HCT116 (cell line): ENCODE data around the gene MORC4. TPM values are rescaled to one million over a fixed set of nuclear protein-coding genes. Genes with fewer than 3 reads are reported as not detected.

Experiments used
- ATAC-seq: fragments of 200-7000 bp; cut with Tn5 transposase; 2 replicates; pipeline ENCODE4 v1.9.1; 2020; ENCODE audit warnings: mild to moderate bottlenecking, moderate library complexity
- BruUV-seq: library from RNA; stranded (reverse); fragments of 400-500 nt; replicated peaks from 2 replicates; lab custom pipeline; 2021; lab: Mats Ljungman, UMichigan
- CTCF ChIA-PET: fragments of 300-600 bp; sonication (Branson Sonifier 250); formaldehyde crosslinking; loops from one replicate; lab custom pipeline; 2021; ENCODE audit warnings: antibody characterized with exemption; lab: Charles Lee
- POLR2A ChIA-PET: fragments of 300-600, 350-600 bp; sonication (Branson Sonifier 250); formaldehyde crosslinking; loops from one replicate; lab custom pipeline; 2021; ENCODE audit warnings: antibody characterized with exemption; lab: Charles Lee
- RAD21 ChIA-PET, 2 experiments: fragments of 300-600 bp; sonication (Branson Sonifier 250); formaldehyde crosslinking; loops; one replicate each; lab custom pipeline; 2023; ENCODE audit warnings: low total read pairs in 2 of 2; ENCODE audit not compliant: uncharacterized antibody in 2 of 2, unreplicated experiment in 2 of 2, low non-redundant PET in 1 of 2; lab: Charles Lee
- DNase-seq: peaks from one replicate; pipeline ENCODE4 v3.0.0-alpha.2; 2010; ENCODE audit warnings: low read depth, low spot score
- H2AFZ ChIP-seq: fragments of 200-600 bp; shearing (Covaris generic), sonication (generic); 2 replicates; pipeline ENCODE4 v1.6.1; 2017; ENCODE audit warnings: low read depth, mixed run types, mixed read lengths, antibody characterized with exemption, low read length; ENCODE audit not compliant: poor library complexity, severe bottlenecking
- H3K27ac ChIP-seq: 2 replicates; pipeline ENCODE4 v1.5.1; 2012; ENCODE audit warnings: low read depth, low read length
- H3K27me3 ChIP-seq: fragments of 200-600 bp; sonication (generic); 2 replicates; pipeline ENCODE4 v1.6.1; 2016; ENCODE audit warnings: mixed run types, low read length, mixed read lengths; ENCODE audit not compliant: insufficient read depth
- H3K36me3 ChIP-seq, 2 experiments: fragments of 200-500 bp in 1 of 2; fragments of 200-600 bp in 1 of 2; sonication (Bioruptor generic) in 1 of 2; sonication (generic) in 1 of 2; 2 replicates each; pipeline versions ENCODE4 v1.5.1 to v1.6.1; 2014 to 2016; ENCODE audit warnings: low read length in 2 of 2, inconsistent platforms in 1 of 2, mixed read lengths in 1 of 2, mixed run types in 1 of 2; ENCODE audit not compliant: insufficient read depth in 2 of 2, control insufficient read depth in 1 of 2
- H3K4me1 ChIP-seq, 2 experiments: fragments of 200-600 bp in 1 of 2; sonication (generic) in 1 of 2; 2 replicates each; pipeline versions ENCODE4 v1.5.1 to v1.6.1; 2012 to 2017; ENCODE audit warnings: low read length in 2 of 2, inconsistent platforms in 1 of 2, mild to moderate bottlenecking in 1 of 2, mixed read lengths in 1 of 2, mixed run types in 1 of 2, moderate library complexity in 1 of 2; ENCODE audit not compliant: insufficient read depth in 2 of 2, control insufficient read depth in 1 of 2
- H3K4me2 ChIP-seq: fragments of 200-600 bp; sonication (generic); 2 replicates; pipeline ENCODE4 v1.6.1; 2017; ENCODE audit warnings: mixed run types, low read length, mixed read lengths
- H3K4me3 ChIP-seq, 2 experiments: fragments of 200-600 bp in 1 of 2; sonication (generic) in 1 of 2; replicated peaks in 1 of 2; 2 replicates each; pipeline ENCODE4 v1.5.1; 2011 to 2016; ENCODE audit warnings: low read length in 2 of 2, control low read depth in 1 of 2, low read depth in 1 of 2, mild to moderate bottlenecking in 1 of 2, mixed read lengths in 1 of 2, mixed run types in 1 of 2
- H3K79me2 ChIP-seq: fragments of 200-600 bp; sonication (generic); 2 replicates; pipeline ENCODE4 v1.6.1; 2017; ENCODE audit warnings: mild to moderate bottlenecking, mixed run types, low read length, moderate library complexity, mixed read lengths; ENCODE audit not compliant: insufficient read depth
- H3K9ac ChIP-seq: fragments of 200-600 bp; sonication (generic); 2 replicates; pipeline ENCODE4 v1.6.1; 2016; ENCODE audit warnings: low read length, mixed read lengths
- H3K9me2 ChIP-seq: fragments of 200-600 bp; sonication (generic), shearing (Covaris generic); 2 replicates; pipeline ENCODE4 v1.6.1; 2017; ENCODE audit warnings: mixed run types, mild to moderate bottlenecking, moderate library complexity; ENCODE audit not compliant: insufficient read depth
- H3K9me3 ChIP-seq, 2 experiments: fragments of 200-500 bp in 1 of 2; fragments of 200-600 bp in 1 of 2; sonication (Bioruptor generic) in 1 of 2; sonication (generic) in 1 of 2; 2 replicates each; pipeline ENCODE4 v1.6.1; 2014 to 2017; ENCODE audit warnings: low read length in 2 of 2, mixed read lengths in 2 of 2, inconsistent platforms in 1 of 2, low read depth in 1 of 2, mild to moderate bottlenecking in 1 of 2, mixed run types in 1 of 2, moderate library complexity in 1 of 2; ENCODE audit not compliant: control insufficient read depth in 1 of 2, insufficient read depth in 1 of 2
- H4K20me1 ChIP-seq: fragments of 200-600 bp; sonication (generic), shearing (Covaris generic); 2 replicates; pipeline ENCODE4 v1.6.1; 2017; ENCODE audit warnings: mixed run types, mild to moderate bottlenecking, moderate library complexity; ENCODE audit not compliant: insufficient read depth
- ATF3 ChIP-seq: IDR thresholded peaks from 2 replicates; pipeline ENCODE4 v1.6.1; 2012
- CEBPB ChIP-seq: IDR thresholded peaks from 2 replicates; pipeline ENCODE4 v1.6.1; 2012; ENCODE audit warnings: low read depth
- CTCF ChIP-seq, 3 experiments: fragments of 200-600 bp in 1 of 3; sonication (generic) in 1 of 3; IDR thresholded peaks in 2 of 3; conservative IDR thresholded peaks in 1 of 3; 2 replicates each; pipeline ENCODE4 v1.5.1; 2012 to 2017; ENCODE audit warnings: low read depth in 2 of 3, low read length in 2 of 3, antibody characterized with exemption in 1 of 3, borderline replicate concordance in 1 of 3, control low read depth in 1 of 3, mild to moderate bottlenecking in 1 of 3, mixed read lengths in 1 of 3, mixed run types in 1 of 3, moderate library complexity in 1 of 3; ENCODE audit not compliant: insufficient read depth in 1 of 3
- FOSL1 ChIP-seq: IDR thresholded peaks from 2 replicates; pipeline ENCODE4 v1.6.1; 2012; ENCODE audit warnings: low read depth
- JUND ChIP-seq: IDR thresholded peaks from 2 replicates; pipeline ENCODE4 v1.6.1; 2012
- POLR2A ChIP-seq: IDR thresholded peaks from 2 replicates; pipeline ENCODE4 v1.7.0; 2011; ENCODE audit warnings: borderline replicate concordance; ENCODE audit not compliant: insufficient read depth, insufficient read length; ENCODE audit errors: extremely low read depth
- SP1 ChIP-seq: IDR thresholded peaks from 2 replicates; pipeline ENCODE4 v1.6.1; 2012; ENCODE audit warnings: low read depth
- ZBTB33 ChIP-seq: IDR thresholded peaks from 2 replicates; pipeline ENCODE4 v1.6.1; 2011; ENCODE audit warnings: mild to moderate bottlenecking, low read length, moderate library complexity; ENCODE audit not compliant: insufficient replicate concordance; ENCODE audit errors: extremely low read depth
- intact Hi-C: fragments of 100-400 bp; cut with micrococcal nuclease; formaldehyde crosslinking; loops from 2 replicates; pipeline ENCODE4 v1.10.0; 2022
- total RNA-seq: library from RNA; stranded (reverse); gene quantifications from one replicate; pipeline ENCODE4 v1.2.1, GENCODE V29; 2021; ENCODE audit not compliant: unreplicated experiment

Gene MORC4
- total RNA-seq, 1 experiment from 2014 or later = 20.6 TPM

- no peak for TF ChIP-seq ZBTB33
Measured at GRCh38 chrX:106917830-106918500, 82.0 kb downstream of the MORC4 start (continued).

GRCh38 chrX:106912864-106913263 is 87.1 kb downstream of the MORC4 start:
- no peak overlapping the region for H3K4me3 ChIP-seq
- ChIA-PET POLR2A (no interaction called here), CTCF (no interaction called here), RAD21 (no interaction called here)
- no peaks in the 10 kb centered on the region for H3K36me3 ChIP-seq
- no peak overlapping the region for H2AFZ ChIP-seq
- no peak for ATAC-seq
- H3K9ac ChIP-seq = no peak overlapping the region
- TF ChIP-seq FOSL1 = peak; percentile 55
- TF ChIP-seq SP1 = peak; percentile 40
- no peak for TF ChIP-seq ATF3
- no peak for TF ChIP-seq POLR2A
- peak; percentile 40; the same call in 1 of the 2 replicates for TF ChIP-seq JUND
- TF ChIP-seq CTCF (IDR thresholded peaks at IDR 0.05 in 2 of 3, conservative IDR thresholded peaks at IDR 0.05 in 1 of 3; ENCODE audit: borderline replicate concordance in 1 of 3, insufficient read depth in 1 of 3, low read depth in 2 of 3, low read length in 2 of 3) = no peak
- TF ChIP-seq CEBPB = peak; percentile 43; the same call in 1 of the 2 replicates
- peak overlapping the region; percentile 35 for H3K4me2 ChIP-seq
- no peak for DNase-seq
- H3K27ac ChIP-seq = no peak overlapping the region
- no peaks in the 10 kb centered on the region for H3K79me2 ChIP-seq
- no peaks in the 10 kb centered on the region for H3K27me3 ChIP-seq
- H3K9me3 ChIP-seq = no peaks in the 10 kb centered on the region
- peaks cover 13 to 26% of the 10 kb centered on the region in 2 experiments for H3K4me1 ChIP-seq
- no peaks in the 10 kb centered on the region for H4K20me1 ChIP-seq
- intact Hi-C loops = no loop called here
- H3K9me2 ChIP-seq = no peaks in the 10 kb centered on the region
- BruUV-seq = no TSS peak
